HG02870 (cell line): ENCODE measurements around the gene ARRDC4.
"Not testable (repeated sequence)": the region's sequence is repeated elsewhere in the genome, so short reads cannot be mapped to it uniquely, and the experiment has no call there.

ENCODE experiments used
- ATAC-seq: cut with Tn5 transposase; IDR thresholded peaks from one replicate; pipeline ENCODE4 v1.9.1; 2021; ENCODE audit warnings: mild to moderate bottlenecking, moderate library complexity; ENCODE audit not compliant: unreplicated experiment

Gene ARRDC4

GRCh38 chr15:97963779-97964178, 3.3 kb downstream of the ARRDC4 start:
- no peak for ATAC-seq

- ATAC-seq, result no peak
These were observed 5.7 kb downstream of the ARRDC4 start for GRCh38 chr15:97966246-97966645.

DNA sequence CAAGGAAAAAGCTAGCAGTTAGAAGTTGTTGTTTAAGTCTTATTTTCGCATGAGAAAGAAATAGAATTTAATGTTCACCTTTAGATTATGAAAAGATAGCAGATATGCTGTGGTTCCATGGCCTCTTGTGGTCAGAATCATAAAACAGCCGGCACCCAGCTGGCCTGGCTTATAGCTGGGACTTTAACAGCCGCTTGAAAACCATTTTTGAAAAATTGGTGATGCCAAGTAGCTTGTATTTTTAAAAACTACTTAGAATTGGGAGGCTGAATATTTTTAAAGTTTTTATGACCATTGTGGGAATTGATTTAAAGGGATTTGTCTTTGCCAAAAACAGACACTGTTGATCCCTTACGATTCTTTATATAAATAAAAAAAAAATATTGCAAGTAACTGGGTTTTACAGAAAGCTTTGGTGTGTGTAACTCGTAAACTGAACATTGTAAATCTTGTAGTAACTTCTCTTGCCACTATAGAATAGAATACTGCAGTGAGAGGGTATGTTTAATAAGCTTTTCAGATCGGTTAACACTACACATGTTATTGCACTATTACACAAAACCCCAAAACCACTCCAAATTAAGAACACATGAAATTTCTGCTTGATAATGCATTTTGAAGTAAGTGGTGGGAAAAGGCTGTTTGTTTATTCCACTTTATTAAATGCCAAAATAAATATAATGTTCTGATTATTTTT, 6.6 kb downstream of the ARRDC4 start:
- ATAC-seq, result no peak

GRCh38 chr15:97967881-97968280, 7.4 kb downstream of the ARRDC4 start:
- ATAC-seq, result no peak

DNA sequence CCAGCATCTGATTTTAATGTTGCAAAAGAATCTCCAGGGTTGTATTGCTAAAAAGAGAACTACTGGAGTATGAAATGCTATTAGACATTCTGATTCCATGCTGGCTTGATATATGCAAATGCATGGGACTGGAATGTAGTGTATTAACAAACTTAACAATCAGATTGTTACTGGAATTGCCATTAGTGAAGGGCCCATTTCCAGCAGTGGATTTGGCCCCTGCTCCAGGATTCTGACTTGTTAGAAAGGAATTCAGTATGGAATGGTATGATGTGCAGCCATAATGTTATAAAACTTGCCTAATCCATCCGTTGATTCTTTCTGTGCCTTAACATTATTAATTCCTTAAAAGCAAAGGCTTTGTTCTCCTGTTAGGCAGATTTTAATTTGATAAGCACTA, 7.9 kb downstream of the ARRDC4 start:
- ATAC-seq, result no peak

- ATAC-seq, result no peak
These were observed 11.9 kb downstream of the ARRDC4 start for GRCh38 chr15:97972366-97972765.

DNA sequence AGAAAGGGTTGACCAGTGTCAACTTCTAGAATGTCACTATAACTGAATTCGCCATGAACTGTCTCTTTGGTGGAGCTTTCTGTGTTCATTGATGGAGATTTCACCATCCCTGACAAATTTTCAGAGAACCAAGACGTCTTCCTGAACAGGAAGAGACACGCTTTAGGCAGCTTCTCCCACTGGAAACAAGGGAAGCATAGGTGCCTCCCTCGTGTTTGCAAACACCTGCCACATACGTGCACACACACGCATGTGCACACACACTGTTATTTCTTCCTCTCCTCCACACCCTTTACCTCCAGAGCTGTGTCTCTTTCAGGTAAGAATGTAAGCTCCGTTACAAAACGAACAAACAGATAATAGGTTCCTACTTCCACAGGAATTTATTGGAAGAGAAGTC, 15.6 kb downstream of the ARRDC4 start:
- ATAC-seq, result no peak

DNA sequence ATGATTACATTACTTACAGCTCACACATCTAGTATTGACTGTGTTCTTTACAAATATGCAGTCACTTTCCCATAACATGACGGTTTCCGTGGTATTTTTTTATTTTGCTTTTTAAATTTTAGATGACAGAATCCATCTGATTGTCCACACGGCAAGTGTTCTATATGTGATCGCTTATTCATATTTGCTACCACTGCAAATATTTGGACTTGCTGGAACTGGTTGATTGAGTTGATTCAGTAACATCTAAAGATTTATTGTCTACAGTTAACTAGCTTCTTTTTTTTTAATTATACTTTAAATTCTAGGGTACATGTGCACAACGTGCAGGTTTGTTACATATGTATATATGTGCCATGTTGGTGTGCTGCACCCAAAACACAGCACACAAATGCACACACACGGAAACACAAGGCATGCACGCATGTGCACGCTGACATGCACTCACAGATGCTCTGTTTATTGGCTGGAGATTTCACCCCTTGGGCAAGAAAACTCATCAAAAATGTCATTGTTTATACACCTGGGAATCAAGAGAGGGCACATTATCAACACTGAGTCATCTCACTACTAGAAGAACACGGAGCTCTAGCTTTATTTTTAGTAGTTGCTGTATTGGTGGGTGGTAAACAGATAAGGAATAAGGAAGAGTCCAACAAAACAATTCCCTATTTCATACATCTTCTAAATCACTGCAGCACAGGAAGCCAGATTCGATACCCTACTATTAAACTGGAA, 16.4 kb downstream of the ARRDC4 start:
- ATAC-seq, result no peak

DNA sequence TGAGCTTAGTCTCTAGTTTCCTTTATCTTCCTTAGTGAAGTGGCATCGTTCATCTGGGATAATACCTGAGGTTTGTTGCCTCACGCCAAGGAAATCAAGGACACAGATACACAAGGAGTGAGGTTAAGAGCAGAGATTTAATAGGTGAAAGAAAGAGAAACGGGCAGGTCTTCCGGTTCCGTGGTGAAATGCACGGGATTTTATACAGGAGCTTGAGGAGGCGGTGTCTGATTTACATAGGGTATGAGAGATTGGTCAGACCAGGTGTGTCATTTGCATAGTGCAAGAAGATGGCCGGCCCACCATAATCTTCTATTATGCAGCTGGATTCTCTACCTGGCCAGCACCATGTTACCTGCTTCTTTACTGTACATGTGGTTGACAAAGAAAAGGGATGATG, 17.2 kb downstream of the ARRDC4 start:
- no peak for ATAC-seq

- ATAC-seq, result no peak
These were observed 18.1 kb downstream of the ARRDC4 start for GRCh38 chr15:97978401-97979139.

- ATAC-seq, result no peak
These were observed 18.6 kb downstream of the ARRDC4 start for GRCh38 chr15:97979140-97979520.

DNA sequence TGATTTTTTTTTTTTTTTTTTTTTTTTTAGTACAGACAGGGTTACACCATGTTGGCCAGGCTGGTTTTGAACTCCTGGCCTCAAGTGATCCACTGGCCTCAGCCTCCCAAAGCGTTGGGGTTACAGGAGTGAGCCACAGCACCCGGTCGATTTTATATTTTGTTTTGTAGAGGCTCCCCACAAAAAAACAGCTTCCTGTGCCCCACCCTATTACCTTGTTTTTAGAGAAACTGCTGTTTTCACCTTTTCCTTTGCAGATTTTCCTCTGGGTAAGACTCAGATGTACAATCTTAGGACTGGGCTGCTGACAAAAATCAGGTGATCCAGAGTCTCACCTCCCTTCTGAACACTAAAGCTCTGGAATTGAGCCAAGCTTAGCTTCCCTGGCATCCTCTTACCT, 20.6 kb downstream of the ARRDC4 start:
- no peak for ATAC-seq

- ATAC-seq, result no peak
These were observed 21.3 kb downstream of the ARRDC4 start for GRCh38 chr15:97981758-97982157.

DNA sequence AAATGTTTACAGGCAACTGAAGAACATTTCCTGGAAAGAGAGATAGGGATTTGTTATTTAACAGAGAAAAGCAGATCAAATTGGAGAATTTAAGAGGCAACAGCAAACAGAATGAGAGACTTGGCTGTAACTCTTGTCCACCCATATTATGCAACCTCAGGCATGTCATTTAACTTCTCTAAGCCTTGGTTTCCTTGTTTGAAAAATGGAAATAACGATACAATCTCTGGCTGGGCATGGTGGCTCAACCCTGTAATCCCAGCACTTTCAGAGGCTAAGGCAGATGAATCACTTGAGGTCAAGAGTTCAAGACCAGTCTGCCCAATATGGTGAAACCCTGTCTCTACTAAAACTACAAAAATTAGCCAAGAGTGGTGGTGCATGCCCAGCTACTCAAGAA, 23.7 kb downstream of the ARRDC4 start:
- ATAC-seq, result no peak

DNA sequence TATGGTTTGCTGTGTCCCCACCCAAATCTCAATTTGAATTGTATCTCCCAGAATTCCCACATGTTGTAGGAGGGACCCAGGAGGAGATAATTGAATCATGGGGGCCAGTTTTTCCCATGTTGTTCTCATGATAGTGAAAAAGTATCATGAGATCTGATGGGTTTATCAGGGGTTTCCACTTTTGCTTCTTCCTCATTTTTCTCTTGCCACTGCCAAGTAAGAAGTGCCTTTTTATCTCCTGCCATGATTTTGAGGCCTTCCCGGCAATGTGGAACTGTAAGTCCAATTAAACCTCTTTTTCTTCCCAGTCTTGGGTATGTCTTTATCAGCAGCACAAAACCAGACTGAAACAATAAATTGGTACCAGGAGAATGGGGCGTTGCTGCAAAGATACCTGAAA, 25.5 kb downstream of the ARRDC4 start:
- ATAC-seq, result not testable (repeated sequence)

DNA sequence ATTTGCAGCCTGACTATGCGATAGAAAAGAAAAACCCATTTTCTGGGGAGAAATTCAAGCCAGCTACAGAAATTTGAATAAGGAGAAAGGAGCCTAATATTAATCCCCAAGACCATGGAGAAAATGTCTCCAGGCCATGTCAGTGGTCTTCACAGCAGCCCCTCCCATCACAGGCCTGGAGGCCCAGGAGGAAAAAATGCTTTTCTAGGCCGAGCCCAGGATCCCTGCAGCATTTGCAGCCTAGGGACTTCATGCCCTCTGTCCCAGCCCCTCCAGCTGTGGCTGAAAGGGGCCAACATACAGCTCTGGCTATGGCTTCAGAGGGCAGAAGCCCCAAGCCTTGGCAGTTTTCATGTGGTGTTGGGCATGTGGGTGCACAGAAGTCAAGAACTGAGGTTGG, 26.3 kb downstream of the ARRDC4 start:
- no peak for ATAC-seq

DNA sequence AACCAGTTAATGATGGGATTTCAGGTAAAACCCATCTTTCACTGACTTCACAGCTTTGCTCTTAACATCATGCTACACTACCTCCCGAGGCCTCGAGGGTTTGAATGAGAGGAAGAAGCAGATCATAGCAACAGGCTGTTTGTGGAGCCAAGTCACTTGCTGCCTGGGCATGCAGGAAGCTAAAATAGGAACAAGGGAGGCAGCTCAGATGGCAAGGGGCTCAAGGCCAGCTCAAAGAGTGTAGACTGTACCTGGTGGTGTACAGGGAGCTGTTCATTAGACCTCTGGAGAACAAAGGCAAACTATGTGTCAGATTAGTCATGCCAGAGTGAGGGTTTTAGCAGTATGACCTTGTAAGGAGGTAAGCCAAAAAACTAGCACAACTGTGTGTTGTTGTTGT, 28.8 kb downstream of the ARRDC4 start:
- no peak for ATAC-seq

DNA sequence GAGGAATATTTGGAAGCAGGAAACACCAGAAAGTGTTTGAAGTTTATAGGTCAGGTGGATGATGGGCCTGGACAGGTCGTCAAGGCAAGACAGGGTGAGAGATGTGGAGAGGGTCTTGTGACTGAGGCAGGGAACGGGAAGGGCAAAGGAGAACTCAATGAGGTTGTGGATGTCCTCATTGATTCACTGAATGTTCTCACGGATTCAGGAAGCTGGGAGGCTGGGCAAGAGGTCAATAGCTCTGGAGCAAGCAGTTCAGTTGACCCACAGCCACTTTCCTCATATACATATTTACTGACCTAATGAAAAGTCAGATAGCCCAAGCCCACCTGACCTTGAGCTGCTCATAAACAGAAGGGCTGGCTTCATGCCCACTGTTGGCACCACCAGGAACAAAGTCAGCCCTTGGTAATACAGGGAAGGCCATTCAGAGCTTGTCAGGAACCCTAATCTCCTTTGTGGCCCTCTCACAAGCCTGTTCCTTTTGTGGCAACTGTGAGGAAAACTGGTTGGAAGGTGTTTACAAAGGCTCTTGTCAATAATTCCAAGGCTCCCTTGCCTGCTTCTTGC, 31.6 kb downstream of the ARRDC4 start:
- no peak for ATAC-seq

GRCh38 chr15:97992823-97993222, 32.3 kb downstream of the ARRDC4 start:
- no peak for ATAC-seq

GRCh38 chr15:97993310-97993738, 32.8 kb downstream of the ARRDC4 start:
- no peak for ATAC-seq

DNA sequence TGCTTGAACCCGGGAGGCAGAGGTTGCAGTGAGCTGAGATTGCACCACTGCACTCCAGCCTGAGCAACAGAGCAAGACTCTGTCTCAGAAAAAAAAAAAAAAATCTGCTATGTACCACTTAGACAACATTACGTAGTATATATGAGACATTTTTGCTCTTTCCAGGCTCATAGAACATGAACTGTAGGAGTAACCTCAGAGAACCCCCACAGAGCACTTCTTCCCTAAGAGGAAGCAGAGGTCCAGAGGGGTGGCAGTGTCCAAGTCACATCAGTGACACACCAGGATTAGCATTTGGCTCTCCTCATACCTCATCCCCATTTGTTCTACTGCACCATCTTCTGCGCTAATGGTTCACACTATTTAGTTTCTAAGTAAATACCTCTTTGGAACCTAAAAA, 33.7 kb downstream of the ARRDC4 start:
- ATAC-seq, result no peak

DNA sequence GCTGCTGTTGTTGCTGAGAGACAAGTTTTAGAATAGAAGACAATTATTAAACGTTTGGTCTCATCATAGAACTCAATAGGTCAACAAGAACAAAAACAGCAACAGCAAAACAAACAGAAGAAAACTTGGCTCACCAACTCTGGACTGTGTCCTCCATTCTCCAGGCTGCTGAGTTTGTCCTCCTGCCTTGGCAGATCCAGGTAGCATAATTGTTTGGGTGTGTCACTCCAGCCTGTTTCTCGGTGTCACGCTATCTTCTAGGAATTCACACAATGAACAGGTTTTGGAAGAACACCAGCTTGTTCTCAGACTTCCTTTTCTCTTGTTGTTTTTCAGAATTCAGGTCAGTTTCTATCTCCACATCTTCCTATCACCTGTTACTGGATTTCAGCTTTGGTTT, 34.7 kb downstream of the ARRDC4 start:
- no peak for ATAC-seq
